ENCODE data around the gene LRRC46. TPM values are rescaled to one million over a fixed set of nuclear protein-coding genes. Genes with fewer than 3 reads are reported as not detected.

LRRC46 gene
- total and polyA plus RNA-seq, 2 donors from 2014 or later: 0.91 to 1.5 TPM

DNA sequence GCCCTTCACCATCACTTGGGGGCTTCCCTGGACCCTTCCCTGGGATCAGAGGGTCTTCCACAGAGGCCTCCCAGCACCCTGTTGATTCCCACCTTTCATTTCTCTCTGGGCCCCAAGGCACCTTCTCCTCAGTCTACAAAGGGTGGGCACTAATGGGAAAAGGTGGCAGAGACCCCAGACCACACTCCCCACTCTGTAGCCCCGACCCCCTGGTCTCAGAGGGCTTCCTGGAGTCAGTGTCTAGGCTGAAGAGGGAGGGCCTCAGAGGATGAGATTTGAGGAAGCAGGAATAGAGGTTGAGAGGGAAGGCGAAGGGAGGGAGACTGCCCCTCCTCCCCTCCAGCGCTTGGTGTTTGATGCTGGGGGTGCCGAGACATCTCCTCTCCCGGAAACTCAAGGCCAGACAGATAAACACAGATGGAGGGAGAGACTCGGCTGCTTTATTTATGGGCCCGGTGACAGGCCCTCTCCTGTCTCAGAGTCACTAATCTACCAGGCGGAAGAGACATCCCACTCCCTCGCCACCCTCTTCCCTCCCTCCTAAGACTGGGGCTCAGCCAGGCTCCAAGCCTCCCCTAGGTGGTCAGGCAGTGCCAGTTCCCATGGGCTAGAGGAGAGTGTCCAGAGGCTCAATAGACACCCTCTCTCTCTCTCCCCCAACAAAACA is 46.0 kb downstream of the LRRC46 start:
- intact Hi-C loops (cut with DNase I): no loop called here
- peak in 4 of 5 donors; percentile 87 to 95 (median 92) for DNase-seq
- Histone ChIP-seq H3K27ac (ENCODE audit: low read depth in 2 of 2, low read length in 2 of 2) (no peak overlapping the region), H3K27me3 (ENCODE audit: control insufficient read depth, insufficient read depth, low read length) (no peaks in the 10 kb centered on the region), H3K4me1 (ENCODE audit: control insufficient read depth in 2 of 3, insufficient read depth in 2 of 3, low read depth in 1 of 3, low read length in 3 of 3) (peaks cover 0 to 8% (median 8%) of the 10 kb centered on the region in 3 donors), H3K36me3 (ENCODE audit: control insufficient read depth in 2 of 3, insufficient read depth in 3 of 3, low read length in 3 of 3) (no peaks in the 10 kb centered on the region), H3K9ac (ENCODE audit: low read length in 3 of 3) (no peak overlapping the region), H3K4me3 (ENCODE audit: low read length in 3 of 3) (no peak overlapping the region), H3K9me3 (ENCODE audit: control insufficient read depth in 2 of 3, insufficient read depth in 1 of 3, low read length in 3 of 3) (no peaks in the 10 kb centered on the region)
- TF ChIP-seq, protein P1, sequence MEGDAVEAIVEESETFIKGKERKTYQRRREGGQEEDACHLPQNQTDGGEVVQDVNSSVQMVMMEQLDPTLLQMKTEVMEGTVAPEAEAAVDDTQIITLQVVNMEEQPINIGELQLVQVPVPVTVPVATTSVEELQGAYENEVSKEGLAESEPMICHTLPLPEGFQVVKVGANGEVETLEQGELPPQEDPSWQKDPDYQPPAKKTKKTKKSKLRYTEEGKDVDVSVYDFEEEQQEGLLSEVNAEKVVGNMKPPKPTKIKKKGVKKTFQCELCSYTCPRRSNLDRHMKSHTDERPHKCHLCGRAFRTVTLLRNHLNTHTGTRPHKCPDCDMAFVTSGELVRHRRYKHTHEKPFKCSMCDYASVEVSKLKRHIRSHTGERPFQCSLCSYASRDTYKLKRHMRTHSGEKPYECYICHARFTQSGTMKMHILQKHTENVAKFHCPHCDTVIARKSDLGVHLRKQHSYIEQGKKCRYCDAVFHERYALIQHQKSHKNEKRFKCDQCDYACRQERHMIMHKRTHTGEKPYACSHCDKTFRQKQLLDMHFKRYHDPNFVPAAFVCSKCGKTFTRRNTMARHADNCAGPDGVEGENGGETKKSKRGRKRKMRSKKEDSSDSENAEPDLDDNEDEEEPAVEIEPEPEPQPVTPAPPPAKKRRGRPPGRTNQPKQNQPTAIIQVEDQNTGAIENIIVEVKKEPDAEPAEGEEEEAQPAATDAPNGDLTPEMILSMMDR (IDR thresholded peaks at IDR 0.05; ENCODE audit: borderline replicate concordance, extremely low read depth, insufficient read depth): no peak
- FAIRE-seq: no peak

DNA sequence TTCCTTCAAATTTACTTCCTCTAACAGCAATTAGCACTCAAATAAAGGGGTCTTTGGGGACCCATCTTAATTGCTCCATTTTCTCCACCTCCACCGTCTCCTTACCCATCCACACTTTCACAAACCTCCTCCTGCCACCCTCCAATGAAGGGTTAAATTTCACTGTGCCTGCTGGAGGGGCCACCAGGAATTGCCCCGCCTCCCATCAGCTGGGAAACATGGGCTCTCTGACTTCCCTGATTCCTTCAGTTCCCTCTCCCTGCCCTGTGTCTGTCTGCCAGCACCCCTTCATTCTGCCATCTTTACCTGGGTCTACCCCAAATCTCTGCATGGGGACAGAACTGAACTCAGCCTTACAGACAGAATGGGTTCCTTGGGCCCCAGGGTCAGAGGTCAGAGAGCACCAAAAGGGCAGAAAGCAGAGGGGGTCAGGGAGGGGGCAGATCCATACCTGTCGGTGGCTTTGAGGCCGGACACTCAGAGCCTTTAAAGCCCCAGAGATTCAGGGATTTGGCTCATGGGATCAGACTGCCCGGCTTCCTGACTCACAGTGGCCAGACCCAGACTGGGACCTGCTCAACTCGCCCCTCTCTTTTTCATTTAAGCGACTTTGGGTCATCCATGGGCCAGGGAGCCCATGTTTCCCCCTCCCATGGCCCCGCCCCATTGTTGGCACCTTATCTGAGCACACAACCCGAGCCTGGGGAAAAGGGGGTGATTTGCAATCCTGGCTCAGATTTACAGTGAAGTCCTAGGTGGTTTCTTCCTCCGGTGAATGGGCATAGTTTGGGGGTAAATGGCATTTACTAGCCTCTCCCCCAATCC is 46.9 kb downstream of the LRRC46 start:
- DNase-seq (peak in 1 of 5 donors; percentile 64), FAIRE-seq (no peak)
- Histone ChIP-seq H3K27ac (ENCODE audit: low read depth in 2 of 2, low read length in 2 of 2) (no peak overlapping the region), H3K4me1 (ENCODE audit: control insufficient read depth in 2 of 3, insufficient read depth in 2 of 3, low read depth in 1 of 3, low read length in 3 of 3) (peaks cover 0 to 15% (median 8%) of the 10 kb centered on the region in 3 donors), H3K9ac (ENCODE audit: low read length in 3 of 3) (no peak overlapping the region), H3K4me3 (ENCODE audit: low read length in 3 of 3) (no peak overlapping the region), H3K27me3 (ENCODE audit: control insufficient read depth, insufficient read depth, low read length) (no peaks in the 10 kb centered on the region), H3K36me3 (ENCODE audit: control insufficient read depth in 2 of 3, insufficient read depth in 3 of 3, low read length in 3 of 3) (no peaks in the 10 kb centered on the region), H3K9me3 (ENCODE audit: control insufficient read depth in 2 of 3, insufficient read depth in 1 of 3, low read length in 3 of 3) (no peaks in the 10 kb centered on the region)
- intact Hi-C loops (cut with DNase I): no loop called here
- TF ChIP-seq, protein P1 (IDR thresholded peaks at IDR 0.05; ENCODE audit: borderline replicate concordance, extremely low read depth, insufficient read depth): no peak

DNA sequence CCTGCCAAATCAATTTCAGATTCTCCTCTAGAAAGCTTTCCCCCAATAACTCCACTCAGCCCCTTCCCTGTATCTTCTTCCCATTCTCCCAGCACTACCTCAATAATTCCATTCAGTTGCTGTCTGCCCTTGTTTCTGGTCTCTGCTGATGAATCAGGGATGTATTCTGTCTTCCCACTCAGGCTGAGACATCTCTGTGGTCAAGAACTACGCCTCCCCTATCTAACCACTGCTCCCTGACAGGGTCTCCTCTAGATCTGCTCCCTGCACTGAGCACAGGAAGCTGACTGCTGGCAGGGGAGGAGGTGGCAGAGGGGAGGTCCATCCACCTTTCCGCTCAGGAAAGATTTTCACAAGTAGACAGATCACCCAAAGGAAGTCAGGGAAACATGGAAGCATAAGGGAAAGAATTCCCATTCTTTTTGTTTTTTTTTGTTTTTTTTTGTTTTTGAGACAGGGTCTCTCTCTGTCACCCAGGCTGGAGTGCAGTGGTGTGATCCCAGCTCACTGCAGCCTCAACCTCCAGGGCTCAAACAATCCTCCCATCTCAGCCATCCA is 47.6 kb downstream of the LRRC46 start:
- no peak for FAIRE-seq
- H3K9ac ChIP-seq (ENCODE audit: low read length in 3 of 3): no peak overlapping the region
- H3K27me3 ChIP-seq (ENCODE audit: control insufficient read depth, insufficient read depth, low read length): no peaks in the 10 kb centered on the region
- no peaks in the 10 kb centered on the region for H3K9me3 ChIP-seq (ENCODE audit: control insufficient read depth in 2 of 3, insufficient read depth in 1 of 3, low read length in 3 of 3)
- H3K27ac ChIP-seq (ENCODE audit: low read depth in 2 of 2, low read length in 2 of 2): no peak overlapping the region
- H3K4me3 ChIP-seq (ENCODE audit: low read length in 3 of 3): no peak overlapping the region
- intact Hi-C loops (cut with DNase I): no loop called here
- peaks cover 0 to 17% (median 8%) of the 10 kb centered on the region in 3 donors for H3K4me1 ChIP-seq (ENCODE audit: control insufficient read depth in 2 of 3, insufficient read depth in 2 of 3, low read depth in 1 of 3, low read length in 3 of 3)
- H3K36me3 ChIP-seq (ENCODE audit: control insufficient read depth in 2 of 3, insufficient read depth in 3 of 3, low read length in 3 of 3): no peaks in the 10 kb centered on the region
- DNase-seq: no peak
- TF ChIP-seq, protein P1 (IDR thresholded peaks at IDR 0.05; ENCODE audit: borderline replicate concordance, extremely low read depth, insufficient read depth): no peak
